HUES64 (cell line): Measurements from ENCODE around the gene MAN1B1.

Experiments used
- H3K27ac ChIP-seq: 2 replicates; pipeline ENCODE4 v1.7.0; 2013; ENCODE audit warnings: low read depth, low read length, inconsistent platforms
- H3K27me3 ChIP-seq: 2 replicates; pipeline ENCODE4 v1.6.1; 2013; ENCODE audit warnings: mild to moderate bottlenecking, low read length; ENCODE audit not compliant: insufficient read depth
- H3K36me3 ChIP-seq: 2 replicates; pipeline ENCODE4 v1.6.1; 2013; ENCODE audit warnings: mild to moderate bottlenecking, low read length; ENCODE audit not compliant: insufficient read depth
- H3K4me1 ChIP-seq: 2 replicates; pipeline ENCODE4 v1.6.1; 2013; ENCODE audit warnings: mild to moderate bottlenecking, low read length, moderate library complexity; ENCODE audit not compliant: insufficient read depth
- H3K4me3 ChIP-seq: 2 replicates; pipeline ENCODE4 v1.5.1; 2013; ENCODE audit warnings: mild to moderate bottlenecking, low read length, moderate library complexity
- H3K9ac ChIP-seq: 2 replicates; pipeline ENCODE4 v1.6.1; 2013; ENCODE audit warnings: mild to moderate bottlenecking, low read depth, low read length
- H3K9me3 ChIP-seq: 2 replicates; pipeline ENCODE4 v1.6.1; 2013; ENCODE audit warnings: low read depth, low read length; ENCODE audit not compliant: insufficient read depth
- WGBS: fragments of 150-250, 120-280 bp; methylation state at CpG from one replicate; pipeline ENCODE4 v1.1.7; 2013; ENCODE audit warnings: missing lambda C conversion rate; 5-methylcytosine and 5-hydroxymethylcytosine counted together

The MAN1B1 gene

DNA sequence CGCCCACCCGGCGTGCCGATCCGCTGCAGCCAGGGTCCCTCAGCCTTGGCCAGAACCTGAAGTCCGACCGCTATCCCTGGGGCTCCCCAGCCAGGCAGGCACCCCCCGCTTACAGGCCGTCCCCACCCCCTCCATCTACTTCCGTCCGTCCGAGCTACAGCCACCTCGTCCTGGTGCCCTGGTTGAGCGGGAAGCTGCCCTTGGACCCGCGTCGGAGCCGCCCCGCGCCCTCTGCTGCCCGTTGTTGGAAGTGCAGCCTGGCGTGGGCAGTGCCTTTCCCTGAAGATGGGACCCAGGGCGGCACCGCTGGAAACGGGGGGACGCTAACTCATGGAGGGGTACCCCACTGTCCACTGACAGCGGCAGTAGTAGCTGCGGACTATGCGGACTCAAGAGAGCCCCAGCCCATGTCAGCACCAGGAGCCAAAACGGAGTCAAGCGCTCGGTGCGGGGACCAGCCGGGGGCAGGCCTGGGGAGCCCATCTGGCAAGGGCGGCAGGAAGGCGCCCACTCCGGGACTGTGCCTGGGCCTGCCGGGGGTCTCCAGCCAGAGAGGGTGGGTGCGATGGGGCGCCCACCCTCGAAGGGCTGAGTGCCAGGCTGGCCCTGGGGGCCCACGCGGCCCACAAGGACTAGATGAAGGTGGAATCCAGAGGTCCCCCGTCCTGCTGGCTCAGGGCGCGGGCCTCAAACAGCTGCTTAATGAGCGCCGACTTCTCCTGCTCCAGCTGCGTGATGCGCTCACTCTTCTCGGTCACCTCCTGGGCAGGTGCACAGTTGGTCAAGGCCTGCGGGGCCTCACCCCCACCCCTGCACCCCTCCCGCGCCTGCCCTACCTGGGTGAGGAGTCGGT lies 22.5 kb upstream of the MAN1B1 start:
- 65% methylated on average over 55 of the region's 55 CpGs for WGBS
- Histone ChIP-seq H3K36me3 (peaks cover 11% of the 10 kb centered on the region), H3K9ac (no peak overlapping the region), H3K4me3 (no peak overlapping the region), H3K27ac (no peak overlapping the region), H3K4me1 (peaks cover 3% of the 10 kb centered on the region; the same call in 1 of the 2 replicates), H3K9me3 (no peaks in the 10 kb centered on the region), H3K27me3 (peaks cover 4% of the 10 kb centered on the region; the same call in 1 of the 2 replicates)

DNA sequence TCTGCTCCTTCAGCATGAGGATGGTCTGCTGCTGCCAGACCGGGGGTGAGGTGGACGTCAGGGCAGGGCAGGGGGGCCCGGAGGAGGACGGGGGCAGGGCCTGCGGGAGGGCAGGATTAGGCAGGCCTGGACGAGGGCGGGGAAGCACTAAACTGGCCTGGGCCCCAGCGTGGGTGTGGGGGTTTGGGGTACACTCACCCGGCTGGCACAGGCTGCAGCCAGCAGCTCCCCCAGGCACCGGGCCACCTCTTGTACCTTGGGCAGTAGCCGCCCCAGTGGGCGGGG lies 22.0 kb upstream of the MAN1B1 start:
- peaks cover 3% of the 10 kb centered on the region; the same call in 1 of the 2 replicates for H3K4me1 ChIP-seq
- 96% methylated on average over 12 of the region's 12 CpGs for WGBS
- H3K4me3 ChIP-seq = no peak overlapping the region
- H3K9ac ChIP-seq = no peak overlapping the region
- no peaks in the 10 kb centered on the region for H3K9me3 ChIP-seq
- H3K27me3 ChIP-seq = peaks cover 9% of the 10 kb centered on the region; the same call in 1 of the 2 replicates
- H3K36me3 ChIP-seq = peaks cover 11% of the 10 kb centered on the region
- H3K27ac ChIP-seq = no peak overlapping the region

DNA sequence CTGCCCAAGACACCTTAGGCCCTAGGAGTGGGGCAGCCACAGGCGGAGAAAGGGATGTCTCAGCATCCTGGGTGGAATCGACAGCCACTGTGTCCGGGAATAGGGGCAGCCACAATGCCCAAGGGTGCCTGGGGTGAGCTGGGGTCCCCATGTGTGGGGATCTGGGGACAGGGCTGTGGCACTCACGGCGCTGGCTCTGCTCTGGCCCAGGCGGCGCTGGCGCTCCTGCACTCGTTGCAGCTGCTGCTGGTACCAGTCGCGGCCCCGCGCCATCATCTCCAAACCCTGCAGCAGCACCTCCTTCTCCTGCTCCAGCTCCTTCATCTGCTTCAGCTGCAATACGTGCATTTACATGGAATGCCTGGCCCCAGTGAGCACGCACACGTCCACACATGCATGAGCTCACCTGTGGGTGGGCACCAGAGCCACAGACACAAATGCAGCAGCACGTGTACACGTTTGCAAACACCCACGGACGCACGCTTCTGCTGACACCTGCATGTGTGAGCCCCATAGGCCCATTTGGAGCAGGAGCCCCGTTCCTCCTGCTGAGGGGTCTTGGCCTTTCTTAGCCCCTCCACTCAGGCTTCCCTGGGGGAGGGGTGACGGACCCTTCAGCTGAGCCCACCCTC lies 21.3 kb upstream of the MAN1B1 start:
- WGBS = 93% methylated on average over 23 of the region's 23 CpGs
- Histone ChIP-seq H3K27me3 (peaks cover 11% of the 10 kb centered on the region; the same call in 1 of the 2 replicates), H3K27ac (no peak overlapping the region)

DNA sequence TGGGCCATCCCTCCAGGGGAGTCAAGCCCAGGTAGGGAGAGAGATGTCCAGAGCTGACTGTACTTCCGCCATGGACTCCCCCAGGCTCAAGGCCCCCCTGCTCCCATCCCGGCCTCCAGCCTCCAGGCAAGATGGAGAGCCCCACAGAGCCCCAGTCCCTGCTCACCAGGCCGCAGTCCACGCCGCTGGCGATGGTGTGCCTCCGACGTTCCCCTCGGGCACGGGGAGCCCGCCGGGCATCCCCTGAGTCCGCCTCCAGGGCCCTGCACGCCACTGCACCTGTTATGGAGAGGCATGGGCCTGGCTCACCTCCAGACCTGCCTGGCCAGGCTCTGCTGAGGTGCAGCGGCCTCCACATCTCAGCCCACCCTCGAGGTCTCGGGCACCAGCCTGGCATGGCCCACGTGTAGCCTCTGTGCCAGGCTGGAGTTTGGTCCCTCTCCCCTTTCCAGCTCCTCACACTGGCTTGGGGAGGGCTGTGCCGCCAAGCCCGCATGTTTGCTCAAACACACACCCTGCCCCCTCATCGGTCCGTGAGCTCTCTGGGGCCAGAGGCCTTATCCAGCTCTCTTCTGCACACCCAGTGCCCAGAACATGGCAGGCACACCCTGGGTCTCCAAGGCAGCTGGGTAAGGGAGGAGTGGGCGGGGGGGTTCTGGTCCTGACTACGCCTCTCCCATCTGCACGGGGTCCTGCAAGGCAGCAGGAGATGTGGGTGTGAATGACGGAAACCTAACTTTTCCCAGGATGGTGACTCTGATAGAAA lies 20.5 kb upstream of the MAN1B1 start:
- peaks cover 14% of the 10 kb centered on the region; the same call in 1 of the 2 replicates for H3K27me3 ChIP-seq
- WGBS = 94% methylated on average over 26 of the region's 26 CpGs
- H3K27ac ChIP-seq = no peak overlapping the region
- peaks cover 11% of the 10 kb centered on the region for H3K36me3 ChIP-seq
- H3K4me1 ChIP-seq = peaks cover 6% of the 10 kb centered on the region; the same call in 1 of the 2 replicates
- no peak overlapping the region for H3K9ac ChIP-seq
- no peak overlapping the region for H3K4me3 ChIP-seq
- no peaks in the 10 kb centered on the region for H3K9me3 ChIP-seq

More for the DNA sequence above, 21.3 kb upstream of the MAN1B1 start:
- Histone ChIP-seq H3K4me1 (peaks cover 3% of the 10 kb centered on the region; the same call in 1 of the 2 replicates), H3K9ac (no peak overlapping the region), H3K36me3 (peaks cover 11% of the 10 kb centered on the region), H3K4me3 (no peak overlapping the region), H3K9me3 (no peaks in the 10 kb centered on the region)

DNA sequence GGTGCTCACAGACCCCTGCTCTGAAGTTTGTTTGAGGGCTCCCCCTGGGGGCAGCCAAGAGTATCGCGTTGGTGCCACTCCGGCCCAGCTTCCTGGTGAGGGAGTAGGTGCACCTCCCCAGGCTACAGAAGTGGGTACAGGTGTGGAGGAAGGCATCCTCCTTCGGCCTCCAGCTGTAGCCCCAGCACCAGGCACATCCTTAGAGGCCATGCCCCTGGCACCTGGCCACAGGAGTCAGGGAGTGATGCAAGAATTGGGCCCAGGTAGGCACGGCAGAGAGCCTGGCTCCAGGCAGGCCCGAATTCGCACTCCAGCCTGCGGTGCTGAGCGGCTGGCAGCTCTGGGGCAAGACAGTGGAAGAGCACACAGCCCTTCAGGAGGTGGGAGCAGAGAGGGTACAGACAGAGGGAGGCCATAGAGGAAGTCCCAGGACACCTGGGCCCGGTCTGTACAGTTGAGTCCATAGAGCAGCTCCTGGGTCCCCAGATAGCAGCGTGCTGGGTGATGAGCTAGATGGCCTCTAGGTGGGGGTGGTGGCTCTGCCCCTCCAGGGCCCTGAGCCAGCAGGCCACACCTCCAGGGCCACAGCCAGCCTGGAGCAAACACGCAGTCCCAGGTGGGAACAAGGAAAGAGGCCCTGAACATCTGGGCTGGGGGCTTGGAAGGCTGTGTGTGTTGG lies 18.8 kb upstream of the MAN1B1 start:
- 67% methylated on average over 12 of the region's 12 CpGs for WGBS
- peaks cover 8% of the 10 kb centered on the region; the same call in 1 of the 2 replicates for H3K4me1 ChIP-seq
- H3K9ac ChIP-seq = no peak overlapping the region
- no peak overlapping the region for H3K27ac ChIP-seq
- H3K9me3 ChIP-seq = no peaks in the 10 kb centered on the region
- H3K27me3 ChIP-seq = peaks cover 16% of the 10 kb centered on the region; the same call in 1 of the 2 replicates
- peak overlapping the region; percentile 75; the same call in 1 of the 2 replicates for H3K4me3 ChIP-seq
- H3K36me3 ChIP-seq = peaks cover 11% of the 10 kb centered on the region

DNA sequence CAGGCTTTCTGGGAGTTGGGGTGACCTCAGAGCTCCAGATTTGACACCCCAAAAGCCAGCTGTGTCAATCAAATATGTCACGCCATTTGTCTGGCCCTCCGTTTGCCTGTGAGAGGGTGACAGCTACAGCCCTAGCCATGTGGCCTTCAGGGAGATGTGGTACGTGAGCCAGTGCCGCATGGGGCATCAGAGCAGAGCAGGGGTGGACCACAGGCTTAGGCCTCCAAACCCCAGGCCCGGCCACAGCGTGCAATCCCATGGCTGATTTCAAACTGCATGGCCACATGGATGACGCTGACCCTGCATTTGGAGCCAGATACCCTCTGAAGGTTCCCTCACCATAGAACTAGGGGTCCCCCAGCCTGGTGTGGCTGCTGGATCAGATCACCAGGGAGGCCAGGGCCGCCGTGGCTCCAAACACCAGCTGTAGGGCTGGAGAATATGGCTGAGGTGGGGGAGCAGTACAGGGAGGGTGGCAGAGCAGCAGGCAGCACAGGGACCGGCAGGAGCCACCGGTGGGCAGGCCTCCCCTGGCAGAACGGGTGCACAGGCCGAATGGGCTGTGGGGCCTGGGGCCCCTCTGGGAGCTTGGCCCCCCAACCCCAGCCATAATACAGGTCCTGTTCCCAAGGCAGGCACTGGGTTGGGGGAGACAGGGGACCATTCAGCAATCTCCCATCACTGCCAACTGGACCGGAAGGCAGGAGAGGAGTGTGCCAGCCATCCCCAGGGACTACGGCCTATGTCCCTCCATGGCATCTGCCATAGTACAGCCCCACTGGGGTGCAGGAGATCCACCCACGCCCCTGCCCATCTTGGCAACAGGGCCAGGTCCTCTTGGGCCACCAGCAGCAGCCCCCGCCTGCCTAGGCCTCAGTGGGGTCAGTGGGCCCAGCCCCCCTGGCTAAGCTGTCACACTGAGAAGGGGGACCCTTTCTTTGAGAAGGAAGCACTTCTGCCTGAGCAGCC lies 18.0 kb upstream of the MAN1B1 start:
- Histone ChIP-seq H3K36me3 (peaks cover 11% of the 10 kb centered on the region), H3K27me3 (peaks cover 16% of the 10 kb centered on the region; the same call in 1 of the 2 replicates), H3K9ac (no peak overlapping the region), H3K27ac (no peak overlapping the region), H3K9me3 (no peaks in the 10 kb centered on the region), H3K4me3 (peak overlapping the region; percentile 75), H3K4me1 (peaks cover 8% of the 10 kb centered on the region; the same call in 1 of the 2 replicates)
- 89% methylated on average over 17 of the region's 17 CpGs for WGBS

DNA sequence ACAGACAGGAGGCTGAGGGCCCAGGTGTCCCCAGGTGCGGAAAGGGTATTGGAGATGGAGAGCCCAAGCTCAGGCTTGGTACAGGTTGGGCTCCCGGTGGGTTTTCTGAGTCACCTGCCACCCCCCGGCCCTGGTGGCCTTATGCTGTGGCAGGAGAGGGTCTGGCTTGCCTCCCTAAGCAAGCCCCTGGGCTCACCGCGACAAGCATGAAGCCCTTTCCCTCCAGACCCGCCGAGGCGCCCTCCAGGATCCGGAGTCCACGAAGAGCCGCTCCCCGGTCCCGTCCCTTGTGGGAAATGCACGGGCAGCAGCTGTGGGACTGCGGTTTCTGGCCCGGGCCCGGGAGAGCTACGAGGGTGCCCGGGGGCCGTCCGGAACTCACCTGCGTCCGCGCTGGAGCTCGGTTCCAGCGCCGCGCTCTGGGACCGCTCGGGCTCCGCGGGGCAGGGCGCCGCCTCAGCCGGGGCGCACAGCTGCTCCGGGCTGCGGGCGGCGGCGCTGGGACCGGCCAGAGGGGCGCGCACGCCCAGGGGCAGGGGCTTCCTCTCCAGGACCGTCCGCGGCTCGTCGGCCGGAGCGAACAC lies 17.2 kb upstream of the MAN1B1 start:
- peaks cover 11% of the 10 kb centered on the region for H3K36me3 ChIP-seq
- WGBS = 3% methylated on average over 52 of the region's 52 CpGs
- peak overlapping the region; percentile 83; the same call in 1 of the 2 replicates for H3K9ac ChIP-seq
- H3K4me1 ChIP-seq = peaks cover 8% of the 10 kb centered on the region; the same call in 1 of the 2 replicates
- H3K27me3 ChIP-seq = peaks cover 16% of the 10 kb centered on the region; the same call in 1 of the 2 replicates
- H3K4me3 ChIP-seq = peak overlapping the region; percentile 75
- H3K9me3 ChIP-seq = no peaks in the 10 kb centered on the region
- H3K27ac ChIP-seq = no peak overlapping the region

DNA sequence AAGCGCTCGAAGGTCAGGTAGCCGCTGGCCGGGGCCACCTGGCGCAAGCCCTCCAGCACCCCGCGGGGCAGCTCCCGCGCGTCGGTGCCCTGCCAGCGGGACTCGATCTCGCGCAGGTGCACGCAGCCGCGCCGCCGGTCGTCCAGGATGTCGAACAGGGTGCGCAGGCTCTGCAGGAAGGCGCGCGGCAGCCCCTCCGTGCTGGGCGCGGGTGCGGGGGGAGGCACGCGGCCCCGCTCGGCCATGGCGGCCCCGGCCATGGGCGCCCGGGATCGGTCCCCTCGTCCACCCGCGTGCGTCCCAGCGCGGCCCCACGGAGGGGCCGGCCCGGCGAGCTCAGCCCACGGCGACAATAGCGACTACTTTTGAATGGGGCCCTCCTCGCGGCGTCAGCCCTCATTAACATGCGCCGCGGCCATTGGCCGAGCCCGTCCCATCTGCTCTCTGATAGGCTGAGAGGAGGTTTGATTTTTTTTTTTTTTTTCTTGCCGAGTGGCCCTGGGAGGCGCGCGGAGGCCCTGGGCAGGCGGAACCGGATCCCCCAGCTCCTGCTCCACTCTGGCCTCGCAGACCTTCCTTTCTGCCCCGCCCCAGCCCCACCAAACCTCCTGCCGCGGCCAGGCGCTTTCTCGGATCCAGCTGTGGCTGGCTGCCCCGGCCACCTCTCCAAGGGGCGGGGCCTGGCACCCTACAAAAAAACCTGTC lies 16.4 kb upstream of the MAN1B1 start, which contains the start of gene SAPCD2:
SAPCD2 (minus strand) TSS at position 357 of the 705 bp plus-strand sequence; CDS start at position 260, 97 bp downstream.
- Histone ChIP-seq H3K4me3 (peak within 1 kb of the TSS; percentile 75), H3K9me3 (no peaks in the 10 kb centered on the region), H3K4me1 (peaks cover 12% of the 10 kb centered on the region; the same call in 1 of the 2 replicates), H3K27ac (peak within 1 kb of the TSS; percentile 55; the same call in 1 of the 2 replicates), H3K36me3 (peaks cover 6% of the 10 kb centered on the region), H3K27me3 (peaks cover 16% of the 10 kb centered on the region; the same call in 1 of the 2 replicates), H3K9ac (peak within 1 kb of the TSS; percentile 83)
- under 1% methylated on average over 74 of the region's 74 CpGs for WGBS

DNA sequence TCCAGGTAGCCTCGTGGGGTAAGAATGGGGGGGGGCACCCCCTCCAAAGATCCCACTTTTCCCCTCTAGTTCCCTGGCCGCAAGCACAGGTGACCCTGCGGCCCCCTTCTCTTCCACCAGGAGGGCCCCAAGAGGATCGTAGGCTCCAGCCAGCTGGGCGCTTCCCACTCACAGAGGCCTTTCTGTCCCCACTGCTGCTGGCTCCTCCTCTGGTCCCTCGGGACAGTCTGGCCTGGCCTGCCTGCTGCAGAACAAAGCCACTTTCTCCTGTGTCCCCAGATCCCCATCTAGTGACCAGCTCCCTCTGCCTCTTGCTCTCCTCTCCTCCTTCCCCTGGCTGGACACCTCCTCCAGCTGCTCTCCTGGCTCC lies 15.9 kb upstream of the MAN1B1 start:
- Histone ChIP-seq H3K9me3 (no peaks in the 10 kb centered on the region), H3K36me3 (0 out of 2 replicates have a peak, but pooled peaks cover 1% of the 10 kb centered on the region), H3K27me3 (peaks cover 16% of the 10 kb centered on the region; the same call in 1 of the 2 replicates), H3K9ac (peak overlapping the region; percentile 54), H3K4me1 (peaks cover 12% of the 10 kb centered on the region; the same call in 1 of the 2 replicates), H3K27ac (peak overlapping the region; percentile 55; the same call in 1 of the 2 replicates), H3K4me3 (peak overlapping the region; percentile 75)
- WGBS = 29% methylated on average over 6 of the region's 6 CpGs
